Erythroblast (primary cell): ENCODE data around the gene FLT1.

Experiments used
- GATA1 ChIP-seq: IDR thresholded peaks from 2 replicates; pipeline ENCODE4 v1.6.1; 2011; ENCODE audit warnings: low read depth, mild to moderate bottlenecking, control low read depth, low read length, moderate library complexity
- POLR2A ChIP-seq: IDR thresholded peaks from 2 replicates; pipeline ENCODE4 v1.6.1; 2011; ENCODE audit warnings: mild to moderate bottlenecking, low read length

DNA sequence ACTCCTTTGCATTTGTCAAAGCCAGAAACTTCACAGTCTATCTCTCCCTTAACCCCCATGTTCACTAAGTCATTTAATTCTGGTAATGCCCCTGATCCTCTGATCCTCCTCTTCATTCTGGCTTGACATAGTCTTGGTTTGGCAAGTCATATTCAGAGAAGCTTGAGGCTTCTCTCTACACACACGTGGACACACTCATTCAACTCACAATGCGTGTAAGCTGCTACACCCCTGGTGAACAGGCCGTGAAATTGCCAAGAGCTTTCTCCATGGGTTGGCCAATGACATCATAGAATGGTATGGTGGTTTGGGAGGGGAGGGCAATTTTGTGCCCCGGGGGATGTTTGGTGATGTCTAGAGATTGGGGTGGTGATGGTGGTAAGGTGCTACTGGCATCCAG, 47.9 kb upstream of the FLT1 start:
- no peak for TF ChIP-seq POLR2A
- no peak for TF ChIP-seq GATA1
